ENCODE results near the gene RNASE3.
"Not testable (repeated sequence)": the region's sequence is repeated elsewhere in the genome, so short reads cannot be mapped to it uniquely, and the experiment has no call there.

DNA sequence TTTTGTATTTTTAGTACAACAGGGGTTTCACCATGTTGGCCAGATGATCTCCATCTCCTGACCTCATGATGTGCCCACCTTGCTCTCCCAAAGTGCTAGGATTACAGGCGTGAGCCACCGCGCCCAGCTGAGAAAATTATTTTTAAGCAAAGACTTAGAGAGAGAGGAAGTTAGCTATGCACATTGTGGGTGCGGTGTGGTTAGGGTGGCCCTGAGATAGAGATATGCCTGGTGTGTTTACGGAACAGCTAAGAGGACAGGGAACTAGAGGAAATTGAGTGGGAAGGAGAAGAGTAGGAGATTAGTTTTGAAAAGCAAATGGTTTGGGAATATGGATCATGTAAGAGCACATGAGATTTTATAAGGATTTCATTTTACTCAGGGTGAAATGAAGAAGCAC lies 10.0 kb upstream of the RNASE3 start:
- not testable (repeated sequence) for TF ChIP-seq CTCF, POLR2A (IDR thresholded peaks at IDR 0.05)

All from right lobe of liver (tissue), 4 donors.